ENCODE data around the gene PLCH1. TPM values are rescaled to one million over a fixed set of nuclear protein-coding genes. Genes with fewer than 3 reads are reported as not detected.
A peak's percentile ranks its signal among the peaks of the same experiment; 100 is the strongest.

The PLCH1 gene
- total and polyA plus RNA-seq, 2 of the 13 experiments (the other 11 are each of a cell fraction or from before 2014, with no cell fraction given), result 2.0 to 3.0 TPM

DNA sequence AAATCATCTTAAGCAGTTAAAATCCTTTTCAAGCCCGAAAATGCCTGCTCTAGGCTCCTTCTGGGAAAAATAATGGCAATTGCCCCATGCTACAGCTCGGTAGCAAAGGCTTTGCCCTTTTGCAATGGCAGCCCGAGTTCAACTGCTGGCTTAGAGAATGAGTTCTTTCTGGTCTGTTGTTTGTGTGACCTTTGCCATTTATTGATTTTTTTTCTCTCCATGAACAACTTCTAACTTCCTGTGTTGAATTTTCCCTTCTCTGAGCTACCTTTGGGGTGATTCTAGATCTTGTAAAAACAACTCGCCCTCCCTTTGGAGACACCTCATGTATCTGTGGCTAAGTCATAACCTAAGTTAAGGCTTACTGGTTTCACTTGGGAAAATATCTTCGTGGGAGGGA, 139.3 kb downstream of the PLCH1 start (continued):
- TF ChIP-seq, protein P1, sequence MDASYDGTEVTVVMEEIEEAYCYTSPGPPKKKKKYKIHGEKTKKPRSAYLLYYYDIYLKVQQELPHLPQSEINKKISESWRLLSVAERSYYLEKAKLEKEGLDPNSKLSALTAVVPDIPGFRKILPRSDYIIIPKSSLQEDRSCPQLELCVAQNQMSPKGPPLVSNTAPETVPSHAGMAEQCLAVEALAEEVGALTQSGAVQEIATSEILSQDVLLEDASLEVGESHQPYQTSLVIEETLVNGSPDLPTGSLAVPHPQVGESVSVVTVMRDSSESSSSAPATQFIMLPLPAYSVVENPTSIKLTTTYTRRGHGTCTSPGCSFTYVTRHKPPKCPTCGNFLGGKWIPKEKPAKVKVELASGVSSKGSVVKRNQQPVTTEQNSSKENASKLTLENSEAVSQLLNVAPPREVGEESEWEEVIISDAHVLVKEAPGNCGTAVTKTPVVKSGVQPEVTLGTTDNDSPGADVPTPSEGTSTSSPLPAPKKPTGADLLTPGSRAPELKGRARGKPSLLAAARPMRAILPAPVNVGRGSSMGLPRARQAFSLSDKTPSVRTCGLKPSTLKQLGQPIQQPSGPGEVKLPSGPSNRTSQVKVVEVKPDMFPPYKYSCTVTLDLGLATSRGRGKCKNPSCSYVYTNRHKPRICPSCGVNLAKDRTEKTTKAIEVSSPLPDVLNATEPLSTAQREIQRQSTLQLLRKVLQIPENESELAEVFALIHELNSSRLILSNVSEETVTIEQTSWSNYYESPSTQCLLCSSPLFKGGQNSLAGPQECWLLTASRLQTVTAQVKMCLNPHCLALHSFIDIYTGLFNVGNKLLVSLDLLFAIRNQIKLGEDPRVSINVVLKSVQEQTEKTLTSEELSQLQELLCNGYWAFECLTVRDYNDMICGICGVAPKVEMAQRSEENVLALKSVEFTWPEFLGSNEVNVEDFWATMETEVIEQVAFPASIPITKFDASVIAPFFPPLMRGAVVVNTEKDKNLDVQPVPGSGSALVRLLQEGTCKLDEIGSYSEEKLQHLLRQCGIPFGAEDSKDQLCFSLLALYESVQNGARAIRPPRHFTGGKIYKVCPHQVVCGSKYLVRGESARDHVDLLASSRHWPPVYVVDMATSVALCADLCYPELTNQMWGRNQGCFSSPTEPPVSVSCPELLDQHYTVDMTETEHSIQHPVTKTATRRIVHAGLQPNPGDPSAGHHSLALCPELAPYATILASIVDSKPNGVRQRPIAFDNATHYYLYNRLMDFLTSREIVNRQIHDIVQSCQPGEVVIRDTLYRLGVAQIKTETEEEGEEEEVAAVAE (CRISPR knock-in tag; IDR thresholded peaks at IDR 0.05; ENCODE audit: borderline replicate concordance), result no peak
- TF ChIP-seq ZNF33A (CRISPR knock-in tag; IDR thresholded peaks at IDR 0.05; ENCODE audit: borderline replicate concordance) (0 out of 2 replicates have a peak, but pooled peaks have one; percentile 24), ZNF556 (CRISPR knock-in tag; IDR thresholded peaks at IDR 0.05; ENCODE audit: borderline replicate concordance) (peak; percentile 23; the same call in 1 of the 2 replicates), KDM6A (CRISPR knock-in tag; IDR thresholded peaks at IDR 0.05; ENCODE audit: low read depth) (peak; percentile 80), TP53 (CRISPR knock-in tag; conservative IDR thresholded peaks at IDR 0.05) (no peak), ZNF775 (CRISPR knock-in tag; IDR thresholded peaks at IDR 0.05; ENCODE audit: borderline replicate concordance) (peak; percentile 99), SIN3A (IDR thresholded peaks at IDR 0.05; ENCODE audit: borderline replicate concordance, low read depth, low read length) (no peak), ONECUT2 (CRISPR knock-in tag; IDR thresholded peaks at IDR 0.05) (peak; percentile 100), HMG20B (CRISPR knock-in tag; conservative IDR thresholded peaks at IDR 0.05) (peak; percentile 64; the same call in 1 of the 2 replicates), AKAP8 (CRISPR knock-in tag; IDR thresholded peaks at IDR 0.05) (no peak), ZSCAN20 (CRISPR knock-in tag; IDR thresholded peaks at IDR 0.05; ENCODE audit: borderline replicate concordance) (peak; percentile 78; the same call in 1 of the 2 replicates), JUN (CRISPR knock-in tag; IDR thresholded peaks at IDR 0.05) (no peak), ZNF253 (CRISPR knock-in tag; IDR thresholded peaks at IDR 0.05; ENCODE audit: borderline replicate concordance) (no peak), ZNF136 (CRISPR knock-in tag; IDR thresholded peaks at IDR 0.05; ENCODE audit: low read depth) (no peak; the same call in 1 of the 2 replicates), FOXA1 (IDR thresholded peaks at IDR 0.05) (no peak), FOXA1 (CRISPR knock-in tag; IDR thresholded peaks at IDR 0.05) (peak; percentile 64), MAZ (IDR thresholded peaks at IDR 0.05; ENCODE audit: borderline replicate concordance, low read depth, low read length) (no peak), MAZ (CRISPR knock-in tag; IDR thresholded peaks at IDR 0.05; ENCODE audit: low read depth) (no peak), NAIF1 (CRISPR knock-in tag; IDR thresholded peaks at IDR 0.05; ENCODE audit: borderline replicate concordance) (no peak), EEA1 (CRISPR knock-in tag; IDR thresholded peaks at IDR 0.05; ENCODE audit: borderline replicate concordance) (no peak), ZNF160 (CRISPR knock-in tag; IDR thresholded peaks at IDR 0.05) (peak; percentile 84)
- TF ChIP-seq, protein P2, sequence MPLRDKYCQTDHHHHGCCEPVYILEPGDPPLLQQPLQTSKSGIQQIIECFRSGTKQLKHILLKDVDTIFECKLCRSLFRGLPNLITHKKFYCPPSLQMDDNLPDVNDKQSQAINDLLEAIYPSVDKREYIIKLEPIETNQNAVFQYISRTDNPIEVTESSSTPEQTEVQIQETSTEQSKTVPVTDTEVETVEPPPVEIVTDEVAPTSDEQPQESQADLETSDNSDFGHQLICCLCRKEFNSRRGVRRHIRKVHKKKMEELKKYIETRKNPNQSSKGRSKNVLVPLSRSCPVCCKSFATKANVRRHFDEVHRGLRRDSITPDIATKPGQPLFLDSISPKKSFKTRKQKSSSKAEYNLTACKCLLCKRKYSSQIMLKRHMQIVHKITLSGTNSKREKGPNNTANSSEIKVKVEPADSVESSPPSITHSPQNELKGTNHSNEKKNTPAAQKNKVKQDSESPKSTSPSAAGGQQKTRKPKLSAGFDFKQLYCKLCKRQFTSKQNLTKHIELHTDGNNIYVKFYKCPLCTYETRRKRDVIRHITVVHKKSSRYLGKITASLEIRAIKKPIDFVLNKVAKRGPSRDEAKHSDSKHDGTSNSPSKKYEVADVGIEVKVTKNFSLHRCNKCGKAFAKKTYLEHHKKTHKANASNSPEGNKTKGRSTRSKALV (CRISPR knock-in tag; IDR thresholded peaks at IDR 0.05), result no peak
- TF ChIP-seq, protein P3, sequence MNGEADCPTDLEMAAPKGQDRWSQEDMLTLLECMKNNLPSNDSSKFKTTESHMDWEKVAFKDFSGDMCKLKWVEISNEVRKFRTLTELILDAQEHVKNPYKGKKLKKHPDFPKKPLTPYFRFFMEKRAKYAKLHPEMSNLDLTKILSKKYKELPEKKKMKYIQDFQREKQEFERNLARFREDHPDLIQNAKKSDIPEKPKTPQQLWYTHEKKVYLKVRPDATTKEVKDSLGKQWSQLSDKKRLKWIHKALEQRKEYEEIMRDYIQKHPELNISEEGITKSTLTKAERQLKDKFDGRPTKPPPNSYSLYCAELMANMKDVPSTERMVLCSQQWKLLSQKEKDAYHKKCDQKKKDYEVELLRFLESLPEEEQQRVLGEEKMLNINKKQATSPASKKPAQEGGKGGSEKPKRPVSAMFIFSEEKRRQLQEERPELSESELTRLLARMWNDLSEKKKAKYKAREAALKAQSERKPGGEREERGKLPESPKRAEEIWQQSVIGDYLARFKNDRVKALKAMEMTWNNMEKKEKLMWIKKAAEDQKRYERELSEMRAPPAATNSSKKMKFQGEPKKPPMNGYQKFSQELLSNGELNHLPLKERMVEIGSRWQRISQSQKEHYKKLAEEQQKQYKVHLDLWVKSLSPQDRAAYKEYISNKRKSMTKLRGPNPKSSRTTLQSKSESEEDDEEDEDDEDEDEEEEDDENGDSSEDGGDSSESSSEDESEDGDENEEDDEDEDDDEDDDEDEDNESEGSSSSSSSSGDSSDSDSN (CRISPR knock-in tag; IDR thresholded peaks at IDR 0.05), result no peak

Data from HepG2 (cell line).